SJCRH30 (cell line): ENCODE data around the gene AGAP5. TPM values are rescaled to one million over a fixed set of nuclear protein-coding genes. Genes with fewer than 3 reads are reported as not detected.
A peak's percentile ranks its signal among the peaks of the same experiment; 100 is the strongest.

Experiments
- DNase-seq, 2 experiments: peaks; one replicate each; pipeline ENCODE4 v3.0.0-alpha.2; 2015 to 2020
- H3K27ac ChIP-seq: fragments of 250-450 bp; sonication (Bioruptor Pico); 2 replicates; pipeline ENCODE4 v1.5.1; 2020; ENCODE audit warnings: mild to moderate bottlenecking, moderate library complexity
- H3K27me3 ChIP-seq: fragments of 250-450 bp; sonication (Bioruptor Pico); 2 replicates; pipeline ENCODE4 v1.5.1; 2020; ENCODE audit warnings: mild to moderate bottlenecking, moderate library complexity
- H3K36me3 ChIP-seq: fragments of 250-450 bp; sonication (Bioruptor Pico); 2 replicates; pipeline ENCODE4 v1.5.1; 2020; ENCODE audit warnings: mild to moderate bottlenecking, moderate library complexity
- H3K4me1 ChIP-seq: fragments of 250-450 bp; sonication (Bioruptor Pico); 2 replicates; pipeline ENCODE4 v1.5.1; 2020; ENCODE audit warnings: mild to moderate bottlenecking, moderate library complexity
- H3K4me3 ChIP-seq: fragments of 250-450 bp; sonication (Bioruptor Pico); 2 replicates; pipeline ENCODE4 v1.5.1; 2020; ENCODE audit warnings: mild to moderate bottlenecking, moderate library complexity
- H3K9me3 ChIP-seq: fragments of 250-450 bp; sonication (Bioruptor Pico); replicated peaks from 2 replicates; pipeline ENCODE4 v1.5.1; 2020; ENCODE audit warnings: mild to moderate bottlenecking, moderate library complexity
- total RNA-seq: library from RNA; depleted of rRNA; stranded (reverse); fragments of >200 nt; shearing (Covaris generic); gene quantifications from 2 replicates; pipeline ENCODE4 v1.2.3, GENCODE V29; 2014; rRNA removed

The AGAP5 gene
- total RNA-seq, 1 experiment from 2014 or later, result 2.7 TPM

DNA sequence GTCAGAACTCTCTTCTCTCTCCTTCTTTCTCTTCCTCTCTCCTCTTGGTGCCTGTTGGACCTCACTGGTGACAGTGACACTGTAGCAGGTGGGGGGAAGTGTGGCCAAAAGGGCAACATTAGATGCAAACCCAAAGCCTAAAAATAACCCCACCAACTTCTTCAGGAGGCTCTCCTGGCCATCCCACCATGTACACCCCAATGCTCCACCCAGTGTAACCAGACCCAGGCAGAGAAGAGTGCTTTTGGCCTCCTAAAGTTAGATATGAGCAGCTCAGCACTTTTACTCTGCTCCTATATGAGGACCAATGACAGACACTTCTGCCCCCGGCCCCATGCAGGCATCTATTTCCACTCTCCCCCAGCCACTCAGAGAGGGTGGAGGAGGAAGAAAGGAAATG lies 62.1 kb downstream of the AGAP5 start:
- no peaks in the 10 kb centered on the region for H3K9me3 ChIP-seq
- no peak for DNase-seq
- H3K27ac ChIP-seq, result no peak overlapping the region
- H3K27me3 ChIP-seq, result no peaks in the 10 kb centered on the region
- H3K36me3 ChIP-seq, result no peaks in the 10 kb centered on the region
- H3K4me1 ChIP-seq, result no peaks in the 10 kb centered on the region
- no peak overlapping the region for H3K4me3 ChIP-seq

- no peaks in the 10 kb centered on the region for H3K9me3 ChIP-seq
- no peaks in the 10 kb centered on the region for H3K27me3 ChIP-seq
- H3K27ac ChIP-seq, result no peak overlapping the region
- peak in 1 of 2 experiments; percentile 35 for DNase-seq
- no peak overlapping the region for H3K4me3 ChIP-seq
- no peaks in the 10 kb centered on the region for H3K36me3 ChIP-seq
- no peaks in the 10 kb centered on the region for H3K4me1 ChIP-seq
Measured at GRCh38 chr10:73634421-73634820, 63.5 kb downstream of the AGAP5 start.

- H3K36me3 ChIP-seq, result no peaks in the 10 kb centered on the region
- no peaks in the 10 kb centered on the region for H3K27me3 ChIP-seq
- no peak for DNase-seq
- H3K4me1 ChIP-seq, result peaks cover 8% of the 10 kb centered on the region; the same call in 1 of the 2 replicates
- no peak overlapping the region for H3K4me3 ChIP-seq
- no peak overlapping the region for H3K27ac ChIP-seq
- H3K9me3 ChIP-seq, result no peaks in the 10 kb centered on the region
Measured at GRCh38 chr10:73629165-73629564, 68.7 kb downstream of the AGAP5 start.

DNA sequence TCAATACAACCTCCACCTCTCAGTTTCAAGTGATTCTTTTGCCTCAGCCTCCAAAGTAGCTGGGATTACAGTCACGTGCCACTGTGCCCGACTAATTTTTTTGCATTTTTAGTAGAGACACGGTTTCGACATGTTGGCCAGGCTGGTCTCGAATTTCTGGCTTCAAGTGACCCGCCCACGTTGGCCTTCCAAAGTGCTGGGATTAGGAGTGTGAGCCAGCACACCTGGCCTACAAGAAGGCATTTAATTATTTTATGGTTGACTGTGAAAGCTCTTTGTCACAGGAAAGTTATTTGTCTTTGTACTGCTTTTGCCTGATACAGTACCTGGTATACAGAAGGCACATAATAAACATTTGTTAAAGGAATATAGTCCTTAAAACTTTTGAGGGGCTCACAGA lies 69.5 kb downstream of the AGAP5 start:
- Histone ChIP-seq H3K9me3 (no peaks in the 10 kb centered on the region), H3K27ac (no peak overlapping the region), H3K27me3 (no peaks in the 10 kb centered on the region), H3K4me1 (peaks cover 8% of the 10 kb centered on the region; the same call in 1 of the 2 replicates), H3K36me3 (no peaks in the 10 kb centered on the region), H3K4me3 (no peak overlapping the region)
- peak in 1 of 2 experiments; percentile 39 for DNase-seq

DNA sequence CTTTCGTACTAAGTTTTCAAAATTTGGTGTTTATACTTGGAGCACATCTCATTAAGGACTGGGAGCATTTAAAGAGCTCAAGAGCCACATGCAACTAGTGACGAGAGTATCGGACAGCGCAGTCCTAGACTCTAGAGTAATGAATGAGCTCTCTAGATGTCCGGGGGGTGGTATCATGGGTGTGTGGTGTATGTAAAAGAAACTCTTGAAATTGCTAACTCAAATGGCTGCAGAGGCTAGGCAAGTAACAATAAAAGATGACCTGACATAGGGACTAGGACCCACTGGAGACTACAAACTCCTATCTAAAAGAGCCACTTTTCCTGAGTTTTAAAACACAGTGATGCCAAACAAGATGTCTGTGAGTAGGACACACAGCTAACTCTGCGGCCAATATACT lies 70.6 kb downstream of the AGAP5 start:
- H3K27ac ChIP-seq, result no peak overlapping the region
- H3K36me3 ChIP-seq, result no peaks in the 10 kb centered on the region

DNA sequence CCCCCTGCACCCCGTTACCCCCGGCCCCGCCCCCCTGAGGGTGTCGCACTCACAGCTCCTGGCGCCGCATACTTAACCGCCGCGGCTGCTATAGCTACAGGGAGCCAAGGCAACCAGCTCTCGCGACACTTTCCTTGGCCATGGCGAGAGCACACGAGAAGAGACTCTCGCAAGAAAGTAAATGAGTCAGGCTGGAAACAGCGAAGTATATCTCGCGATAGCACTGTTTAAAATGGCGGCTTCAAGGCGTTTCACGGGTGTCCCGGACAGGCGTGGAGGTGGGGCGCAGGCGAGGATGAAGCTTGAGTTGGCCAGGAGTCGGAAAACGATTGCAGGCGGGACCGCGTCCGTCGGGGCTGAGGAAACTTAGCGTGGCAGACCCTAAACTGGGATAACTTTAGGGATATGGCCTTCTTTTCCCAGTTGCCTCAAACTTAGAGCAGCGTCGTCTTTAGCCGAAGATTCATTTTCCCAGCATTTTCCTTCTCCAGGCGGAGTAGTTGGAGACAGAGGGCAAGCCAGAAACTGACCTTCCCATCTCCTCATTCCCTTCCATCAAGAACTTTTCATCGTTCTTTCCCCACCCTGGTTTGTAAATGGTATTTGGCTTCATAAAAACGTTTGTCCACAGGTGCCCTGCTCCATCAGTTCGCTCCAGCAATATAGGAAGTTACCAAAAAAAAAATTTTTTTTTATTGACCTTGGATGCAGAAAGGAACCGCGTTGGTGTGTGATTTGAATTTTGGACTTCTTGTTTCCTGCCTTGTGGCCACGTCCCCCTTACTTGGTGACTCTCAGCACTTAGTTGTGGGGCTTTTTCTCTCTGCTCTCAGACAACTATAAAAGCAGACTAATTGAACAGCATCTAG lies 71.8 kb downstream of the AGAP5 start:
- H3K4me3 ChIP-seq, result peak overlapping the region; percentile 79
- peaks cover 8% of the 10 kb centered on the region; the same call in 1 of the 2 replicates for H3K4me1 ChIP-seq
- H3K27ac ChIP-seq, result peak overlapping the region; percentile 85
- H3K9me3 ChIP-seq, result no peaks in the 10 kb centered on the region
- no peaks in the 10 kb centered on the region for H3K27me3 ChIP-seq
- no peaks in the 10 kb centered on the region for H3K36me3 ChIP-seq
- DNase-seq, result peak; percentile 95 to 99

More for the DNA sequence above, 70.6 kb downstream of the AGAP5 start:
- Histone ChIP-seq H3K27me3 (no peaks in the 10 kb centered on the region), H3K4me3 (no peak overlapping the region), H3K4me1 (peaks cover 8% of the 10 kb centered on the region; the same call in 1 of the 2 replicates), H3K9me3 (no peaks in the 10 kb centered on the region)
- DNase-seq, result no peak

GRCh38 chr10:73625004-73625883 lies 72.7 kb downstream of the AGAP5 start:
- DNase-seq, result peak; percentile 76 to 82
- peaks cover 8% of the 10 kb centered on the region; the same call in 1 of the 2 replicates for H3K4me1 ChIP-seq
- peak overlapping the region; percentile 59 for H3K27ac ChIP-seq

More at GRCh38 chr10:73625004-73625883, 72.7 kb downstream of the AGAP5 start:
- H3K9me3 ChIP-seq, result no peaks in the 10 kb centered on the region
- peak overlapping the region; percentile 79 for H3K4me3 ChIP-seq
- no peaks in the 10 kb centered on the region for H3K27me3 ChIP-seq
- H3K36me3 ChIP-seq, result no peaks in the 10 kb centered on the region

Other genes starting within 250 kb of the AGAP5 start
- 32.1 and 41.3 TPM in 2 replicates for gene PPP3CB, start 202.1 kb downstream of the AGAP5 start, total RNA-seq
- 27.0 and 29.9 TPM in 2 replicates for gene USP54, start 106.8 kb downstream of the AGAP5 start, total RNA-seq
- gene MYOZ1, start 56.6 kb downstream of the AGAP5 start, total RNA-seq, result 0.26 and 0.84 TPM in 2 replicates
- 1.8 and 2.1 TPM in 2 replicates for gene SYNPO2L, start 42.1 kb downstream of the AGAP5 start, total RNA-seq
- gene SEC24C, start 46.3 kb upstream of the AGAP5 start, total RNA-seq, result 89.4 and 92.2 TPM in 2 replicates
- 78.2 and 79.1 TPM in 2 replicates for gene CHCHD1, start 83.9 kb upstream of the AGAP5 start, total RNA-seq
- 36.5 and 41.1 TPM in 2 replicates for gene ZSWIM8, start 87.5 kb upstream of the AGAP5 start, total RNA-seq
- 19.6 and 24.5 TPM in 2 replicates for gene NDST2, start 113.5 kb upstream of the AGAP5 start, total RNA-seq
- 25.2 and 30.2 TPM in 2 replicates for gene CAMK2G, start 176.4 kb upstream of the AGAP5 start, total RNA-seq
- gene PLAU, start 213.0 kb upstream of the AGAP5 start, total RNA-seq, result 58.5 and 64.8 TPM in 2 replicates